Fibroblast of skin of back (primary cell): ENCODE results near the gene NAA10.

ENCODE experiments used
- DNase-seq: peaks from one replicate; pipeline ENCODE4 v3.0.0-alpha.2; 2013

Gene NAA10

DNA sequence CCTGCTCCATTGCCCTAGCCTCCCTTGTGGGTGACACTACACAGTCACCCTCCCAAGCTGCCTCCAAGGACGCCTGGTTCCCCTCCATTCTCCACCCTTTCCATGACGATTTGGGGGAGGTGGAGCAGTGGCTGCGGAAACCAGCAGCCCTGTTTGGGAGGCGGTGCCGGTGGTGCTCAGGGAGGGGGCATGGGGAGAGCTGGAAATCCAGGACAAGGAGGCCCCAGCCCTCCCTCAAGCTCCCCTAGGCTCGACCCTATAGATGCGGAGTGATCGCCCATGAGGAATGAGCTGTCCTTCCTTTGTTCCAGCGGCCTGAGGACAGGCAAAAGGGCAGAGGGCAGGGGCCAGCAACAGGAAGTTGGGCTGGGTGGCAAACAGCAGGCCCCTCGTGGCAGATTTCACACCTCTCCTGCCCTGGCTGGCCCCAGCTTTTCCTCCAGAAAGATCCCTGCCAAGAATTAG lies 13.2 kb upstream of the NAA10 start:
- DNase-seq = no peak

GRCh38 chrX:153947009-153947769 lies 12.4 kb upstream of the NAA10 start:
- peak; percentile 75 for DNase-seq

DNA sequence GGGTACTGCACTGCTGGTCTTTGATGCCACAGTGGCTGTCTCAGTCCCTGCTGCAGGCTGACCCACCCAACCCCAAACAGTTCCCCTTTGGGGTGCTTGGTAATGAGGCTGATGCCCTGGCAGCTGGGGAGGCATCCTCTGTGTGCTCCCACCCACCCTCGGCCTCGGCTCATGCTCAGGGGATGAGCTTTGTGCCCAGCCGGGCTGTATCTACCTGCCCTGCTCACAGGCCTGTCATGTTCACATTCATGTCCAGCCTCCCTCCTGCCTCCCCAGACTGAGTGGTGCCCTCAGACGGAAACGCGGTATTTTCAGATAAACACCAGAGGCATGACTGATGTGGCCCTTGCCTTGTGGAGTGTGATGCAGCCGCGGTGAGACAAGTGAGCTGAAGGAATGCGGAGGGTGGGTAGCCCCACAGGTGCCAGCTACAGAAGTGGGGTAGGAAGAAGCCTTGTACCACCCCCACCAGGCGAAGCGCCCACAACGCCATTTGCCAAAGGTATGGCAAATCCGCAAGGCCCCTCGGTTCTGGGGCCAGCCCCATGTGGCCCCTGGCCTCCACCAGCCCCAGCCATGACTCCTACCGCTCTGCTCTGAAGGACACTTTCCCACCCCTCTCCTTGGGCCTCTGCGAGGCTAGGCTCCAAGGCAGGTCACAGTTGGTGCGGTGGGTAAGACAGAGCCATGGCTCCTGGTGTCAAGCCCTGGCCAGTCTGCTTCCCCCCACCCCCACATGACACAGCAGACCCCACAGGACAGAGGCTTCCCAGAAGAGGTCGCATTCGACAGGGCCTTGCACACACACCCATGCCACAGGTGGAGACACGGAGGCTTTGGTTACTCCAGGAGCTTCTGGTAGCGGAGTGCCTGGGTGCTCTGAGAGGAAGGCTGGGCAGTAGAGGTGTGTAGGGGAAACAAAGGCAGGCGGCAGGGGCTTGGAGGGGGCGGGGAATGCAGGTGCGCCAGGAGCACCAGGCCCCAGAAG lies 11.4 kb upstream of the NAA10 start:
- DNase-seq = no peak

DNA sequence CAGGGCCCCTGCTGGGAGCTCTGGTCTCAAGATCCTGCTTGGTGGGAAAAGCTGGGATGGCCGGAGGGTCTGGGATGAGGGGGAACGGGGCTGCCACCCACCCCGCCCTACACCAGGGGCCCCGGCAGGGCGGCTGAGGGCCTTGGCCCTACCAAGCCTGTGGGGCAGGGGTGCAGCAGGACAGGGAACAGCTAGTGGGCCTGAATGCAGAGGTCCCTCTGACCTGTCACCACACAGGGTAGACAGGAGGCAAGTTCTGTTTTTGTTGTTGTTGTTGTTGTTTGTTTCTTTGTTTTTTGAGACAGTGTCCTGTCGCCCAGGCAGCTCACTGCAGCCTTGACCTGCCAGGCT lies 9.9 kb upstream of the NAA10 start:
- no peak for DNase-seq

DNA sequence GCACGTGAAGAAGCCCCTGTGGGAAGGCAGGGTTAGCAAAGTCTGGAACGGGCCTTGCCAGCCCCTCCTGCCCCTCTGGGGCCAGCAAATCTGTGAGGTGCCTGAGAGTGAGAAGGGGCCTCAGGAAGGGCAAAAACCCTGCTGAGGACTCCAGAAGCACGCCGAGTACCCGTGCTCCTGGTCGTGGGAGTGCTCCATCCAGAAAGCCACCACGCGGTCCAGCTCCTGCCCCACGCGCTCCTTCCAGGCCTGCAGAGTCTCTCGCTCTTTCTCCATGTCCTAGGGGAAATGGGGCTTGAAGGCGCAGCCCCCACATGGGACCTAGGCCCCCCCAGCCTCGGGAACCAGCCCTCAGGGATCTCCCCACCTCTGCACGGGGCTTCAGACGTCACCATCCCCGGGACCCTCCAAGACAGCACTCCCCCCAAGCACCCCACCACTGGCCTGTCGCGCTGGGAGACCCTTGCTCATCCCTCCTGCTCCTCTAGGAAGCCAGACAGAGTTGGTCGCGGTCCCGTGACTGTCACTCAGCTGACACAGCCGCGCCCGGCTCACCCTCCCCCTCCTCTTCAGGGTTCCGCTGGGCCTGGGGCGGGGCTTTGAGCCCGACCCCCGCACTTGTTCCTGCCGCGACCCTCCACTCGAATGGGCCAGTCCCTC lies 9.4 kb upstream of the NAA10 start, which contains the start of gene RENBP:
TSS of gene RENBP (minus strand) at position 504 of the 660 bp plus-strand sequence. CDS start at position 471, 33 bp downstream.
- DNase-seq = no peak

DNA sequence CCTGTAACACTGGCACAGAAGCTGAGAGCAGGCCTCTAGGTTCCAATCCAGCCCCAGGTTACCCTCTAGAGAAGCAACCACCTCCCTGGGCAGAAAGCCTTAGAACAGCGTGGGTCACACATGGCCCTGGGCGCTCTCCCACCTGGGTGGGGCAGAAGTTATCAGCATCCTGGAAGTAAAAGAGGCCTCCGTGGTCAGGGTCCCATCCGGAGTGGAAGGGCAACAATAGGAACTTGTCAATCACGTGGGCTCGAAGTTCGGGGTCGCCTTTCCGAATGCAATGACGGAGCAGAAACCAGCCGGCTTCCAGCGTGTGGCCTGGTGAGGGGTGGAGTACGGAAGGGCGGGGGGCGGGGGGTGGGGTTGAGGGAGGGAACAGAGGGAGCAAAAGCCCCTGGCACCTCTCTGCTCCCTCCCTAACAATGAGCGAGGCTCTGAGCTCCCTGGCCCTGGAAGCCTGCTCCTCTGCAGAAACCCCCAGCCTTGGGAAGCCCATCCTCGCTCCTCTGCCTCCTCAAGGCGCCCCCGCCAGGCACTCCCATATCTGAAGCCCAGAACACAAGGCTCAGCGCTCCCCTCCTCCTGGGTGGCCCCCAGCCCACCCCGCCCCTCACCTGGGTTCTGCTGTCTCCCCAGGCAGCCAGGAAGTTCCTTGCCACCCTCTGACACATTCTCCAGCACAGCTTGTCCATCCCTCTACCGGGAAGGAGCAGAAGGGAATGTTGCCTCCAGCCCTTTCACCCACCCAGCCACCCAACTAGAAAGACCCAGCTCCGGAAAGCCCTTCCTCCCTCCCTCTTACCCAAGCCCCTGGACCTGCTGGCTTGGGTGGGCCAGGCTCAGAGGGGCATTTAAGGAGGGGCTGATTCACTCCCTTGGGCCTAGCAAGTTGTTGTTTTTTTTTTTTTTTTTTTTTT lies 6.8 kb upstream of the NAA10 start:
- DNase-seq = no peak

DNA sequence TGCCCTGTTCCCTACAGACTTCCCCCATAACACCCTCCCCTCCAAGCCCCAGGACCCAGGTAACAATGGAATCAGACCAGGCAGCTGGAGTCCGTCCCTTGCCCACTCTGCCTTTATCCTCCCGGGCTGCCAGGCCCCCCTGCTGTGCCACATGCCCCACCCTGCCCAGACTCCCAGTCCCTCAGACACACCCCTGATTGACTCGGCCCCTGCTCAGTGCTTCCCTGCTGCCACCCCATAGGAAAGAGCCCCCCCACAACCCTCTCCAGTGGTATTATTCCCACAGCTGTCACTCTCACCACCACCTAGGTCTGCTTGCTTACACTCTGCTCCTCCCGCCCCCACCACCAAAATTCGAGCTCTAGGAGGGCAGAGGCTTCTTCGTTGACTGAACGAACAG lies 4.7 kb upstream of the NAA10 start:
- no peak for DNase-seq

GRCh38 chrX:153938226-153938786 lies 3.5 kb upstream of the NAA10 start:
- DNase-seq = no peak

GRCh38 chrX:153937056-153937455 lies 2.2 kb upstream of the NAA10 start:
- no peak for DNase-seq

DNA sequence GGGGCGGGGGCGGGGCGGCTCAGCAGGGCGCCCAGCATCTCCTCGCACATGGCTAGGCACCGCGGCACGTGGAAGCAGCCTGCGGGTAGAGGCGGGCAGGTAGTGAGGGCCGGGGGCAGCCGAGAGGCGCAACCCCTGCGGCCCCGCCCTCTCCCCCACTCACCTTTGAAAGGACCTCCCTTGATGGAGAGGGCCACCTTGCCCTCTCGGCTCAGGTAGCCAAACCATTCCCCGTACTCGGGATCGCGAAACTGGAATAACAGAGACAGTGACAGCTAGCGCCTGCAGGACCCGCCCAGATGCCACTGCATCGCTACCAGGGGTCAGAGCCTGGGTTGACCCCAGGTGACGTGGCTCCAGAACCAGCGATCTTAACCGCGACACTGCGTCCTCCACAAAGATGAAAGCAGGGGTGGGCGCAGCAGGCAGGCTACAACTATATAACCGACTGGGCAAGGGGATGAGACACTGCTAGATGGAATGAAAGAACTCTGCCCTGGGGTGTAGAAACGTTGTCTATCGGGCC lies 552 bp upstream of the NAA10 start:
- DNase-seq = no peak

GRCh38 chrX:153934148-153934761 lies 582 bp downstream of the NAA10 start:
- DNase-seq = no peak

GRCh38 chrX:153933748-153934147 lies 1.1 kb downstream of the NAA10 start:
- peak; percentile 65 for DNase-seq

GRCh38 chrX:153932220-153932915 lies 2.5 kb downstream of the NAA10 start:
- no peak for DNase-seq

- no peak for DNase-seq
These were observed 3.1 kb downstream of the NAA10 start for GRCh38 chrX:153931748-153932147.

DNA sequence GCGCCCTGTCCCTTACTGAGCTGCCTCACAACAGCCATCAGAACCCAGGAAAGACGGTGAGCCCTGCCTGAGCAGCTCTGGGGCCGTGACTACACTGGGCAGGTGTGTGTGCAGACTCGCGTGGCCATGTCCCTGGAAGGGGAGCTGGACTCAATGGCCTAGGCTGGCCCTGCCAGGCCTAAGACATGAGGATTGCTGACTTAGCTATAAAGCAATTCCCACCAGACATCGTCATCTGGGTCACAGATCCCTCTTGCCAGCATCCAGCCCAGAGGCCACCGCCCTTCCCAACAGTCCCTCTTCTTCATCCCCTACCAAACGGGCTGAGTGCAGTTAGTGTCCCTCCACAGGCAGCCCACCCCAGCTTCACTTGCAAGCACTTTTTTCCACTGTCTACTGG lies 3.7 kb downstream of the NAA10 start:
- no peak for DNase-seq

DNA sequence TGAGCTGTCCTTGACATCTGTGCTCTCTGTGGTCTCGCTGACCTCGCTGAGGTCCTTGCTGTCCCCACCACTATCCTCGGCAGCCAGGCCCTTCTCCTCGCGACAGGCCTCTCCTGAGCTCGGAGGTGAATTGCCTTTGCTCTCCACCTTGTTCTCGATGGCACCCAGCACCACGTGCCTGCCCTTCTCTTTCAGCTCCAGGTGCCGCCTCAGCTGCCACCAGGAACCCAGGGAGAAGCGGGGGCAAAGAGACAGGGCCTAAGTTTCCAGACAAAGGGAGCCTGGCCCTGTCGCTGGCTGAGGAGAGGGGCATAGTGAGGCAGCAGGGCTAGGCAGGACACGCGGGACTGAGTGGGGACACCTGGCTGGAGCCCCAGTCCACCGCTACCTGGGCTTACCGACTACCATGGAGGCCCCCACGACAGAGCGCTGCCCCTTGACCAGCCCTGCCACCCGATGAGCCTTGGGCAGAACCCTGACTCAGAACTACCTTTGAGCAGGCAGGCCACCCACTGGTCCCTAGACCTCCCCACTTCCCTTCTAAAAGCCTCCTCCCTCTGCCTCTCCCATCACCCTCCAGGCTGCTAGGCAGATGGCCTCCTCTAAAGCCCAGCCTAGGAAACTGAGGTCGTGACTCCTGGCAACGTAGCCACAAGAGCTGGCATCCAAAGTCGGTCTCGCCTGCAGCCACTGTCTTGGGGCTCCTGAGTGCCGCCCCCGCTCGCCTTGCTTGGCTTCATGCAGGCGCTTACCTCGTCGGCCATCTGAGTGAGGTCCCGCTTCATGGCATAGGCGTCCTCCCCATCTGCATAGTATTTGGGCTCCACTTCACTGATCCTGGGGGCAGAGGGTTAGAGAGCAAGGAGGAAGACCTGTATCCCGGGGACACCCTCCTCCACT lies 4.6 kb downstream of the NAA10 start:
- DNase-seq = no peak

DNA sequence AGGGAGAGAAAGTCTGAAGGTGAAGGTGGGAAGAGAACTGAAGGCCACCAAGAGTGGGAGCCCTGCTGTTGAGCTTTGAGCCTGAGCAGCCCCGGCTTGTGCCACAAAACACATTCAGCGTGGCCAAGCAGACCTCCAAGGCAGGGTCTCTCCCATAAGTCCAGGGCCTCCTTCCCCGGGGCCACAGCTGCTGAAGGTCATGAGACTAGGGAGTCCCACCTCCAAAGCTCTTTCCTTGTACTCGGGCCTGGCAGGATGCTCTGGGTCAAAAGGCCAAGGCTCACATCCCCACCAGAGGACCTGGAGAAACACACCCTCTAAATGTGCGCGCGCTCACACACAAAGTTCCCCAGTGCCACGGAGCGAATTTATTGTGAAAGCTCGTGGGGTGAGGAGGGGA lies 5.3 kb downstream of the NAA10 start:
- no peak for DNase-seq

- DNase-seq = no peak
These were observed 6.0 kb downstream of the NAA10 start for GRCh38 chrX:153928846-153929245.
